H9 (cell line): ENCODE results near the gene C1orf122. TPM values are rescaled to one million over a fixed set of nuclear protein-coding genes. Genes with fewer than 3 reads are reported as not detected.

ENCODE experiments used
- DNase-seq: peaks from one replicate; pipeline ENCODE4 v3.0.0-alpha.2; 2017
- H2AFZ ChIP-seq: one replicate; pipeline ENCODE4 v1.6.1; 2013; ENCODE audit warnings: mild to moderate bottlenecking, low read length, control low read depth, moderate library complexity
- H2AK5ac ChIP-seq: 2 replicates; pipeline ENCODE4 v1.6.1; 2013; ENCODE audit warnings: low read length, control low read depth, mixed read lengths; ENCODE audit not compliant: insufficient read length
- H2BK120ac ChIP-seq: one replicate; pipeline ENCODE4 v1.6.1; 2013; ENCODE audit warnings: low read depth, mild to moderate bottlenecking, low read length, control low read depth, inconsistent platforms; ENCODE audit not compliant: poor library complexity, severe bottlenecking
- H2BK12ac ChIP-seq: 2 replicates; pipeline ENCODE4 v1.6.1; 2013; ENCODE audit warnings: low read length, control low read depth, mixed read lengths, low read depth; ENCODE audit not compliant: insufficient read length
- H2BK15ac ChIP-seq: 2 replicates; pipeline ENCODE4 v1.6.1; 2013; ENCODE audit warnings: low read depth, low read length, control low read depth
- H2BK20ac ChIP-seq: one replicate; pipeline ENCODE4 v1.6.1; 2013; ENCODE audit warnings: low read depth, mild to moderate bottlenecking, low read length, control low read depth, inconsistent platforms; ENCODE audit not compliant: poor library complexity, severe bottlenecking
- H2BK5ac ChIP-seq: 2 replicates; pipeline ENCODE4 v1.6.1; 2013; ENCODE audit warnings: low read length, control low read depth, mixed read lengths; ENCODE audit not compliant: insufficient read length
- H3K14ac ChIP-seq: 2 replicates; pipeline ENCODE4 v1.6.1; 2013; ENCODE audit warnings: low read length, control low read depth; ENCODE audit not compliant: insufficient read depth
- H3K18ac ChIP-seq: 2 replicates; pipeline ENCODE4 v1.6.1; 2013; ENCODE audit warnings: low read depth, mild to moderate bottlenecking, mixed read lengths, low read length, control low read depth; ENCODE audit not compliant: insufficient read length
- H3K23ac ChIP-seq: 2 replicates; pipeline ENCODE4 v1.6.1; 2013; ENCODE audit warnings: low read length, control low read depth, mixed read lengths, low read depth; ENCODE audit not compliant: insufficient read length
- H3K23me2 ChIP-seq: 2 replicates; pipeline ENCODE4 v1.6.1; 2013; ENCODE audit warnings: low read depth, mild to moderate bottlenecking, mixed read lengths, low read length, control low read depth; ENCODE audit not compliant: insufficient read length, poor library complexity, severe bottlenecking
- H3K27ac ChIP-seq: 2 replicates; pipeline ENCODE4 v1.5.1; 2013; ENCODE audit warnings: low read length, control low read depth, mixed read lengths, low read depth; ENCODE audit not compliant: insufficient read length
- H3K27me3 ChIP-seq: 2 replicates; pipeline ENCODE4 v1.6.1; 2013; ENCODE audit warnings: low read length, control low read depth, inconsistent platforms; ENCODE audit not compliant: insufficient read depth
- H3K4ac ChIP-seq: 2 replicates; pipeline ENCODE4 v1.6.1; 2013; ENCODE audit warnings: low read depth, mild to moderate bottlenecking, control low read depth, inconsistent platforms, low read length, moderate library complexity
- H3K4me1 ChIP-seq: 2 replicates; pipeline ENCODE4 v1.6.1; 2013; ENCODE audit warnings: low read length, control low read depth, inconsistent platforms; ENCODE audit not compliant: insufficient read depth
- H3K4me2 ChIP-seq: 2 replicates; pipeline ENCODE4 v1.6.1; 2013; ENCODE audit warnings: low read length, control low read depth, mixed read lengths; ENCODE audit not compliant: insufficient read length, insufficient read depth
- H3K56ac ChIP-seq: 2 replicates; pipeline ENCODE4 v1.6.1; 2013; ENCODE audit warnings: low read depth, mild to moderate bottlenecking, mixed read lengths, low read length, control low read depth; ENCODE audit not compliant: insufficient read length
- H3K79me1 ChIP-seq: 2 replicates; pipeline ENCODE4 v1.6.1; 2013; ENCODE audit warnings: low read depth, mild to moderate bottlenecking, moderate library complexity, low read length, control low read depth, inconsistent platforms; ENCODE audit not compliant: insufficient read depth, poor library complexity, severe bottlenecking
- H3K79me2 ChIP-seq: 2 replicates; pipeline ENCODE4 v1.6.1; 2013; ENCODE audit warnings: low read length, control low read depth, inconsistent platforms; ENCODE audit not compliant: insufficient read depth
- H3K9ac ChIP-seq: 2 replicates; pipeline ENCODE4 v1.6.1; 2013; ENCODE audit warnings: low read length, control low read depth, mixed read lengths; ENCODE audit not compliant: insufficient read length; ENCODE audit errors: extremely low read depth
- H3K9me3 ChIP-seq: one replicate; pipeline ENCODE4 v1.6.1; 2013; ENCODE audit warnings: low read depth, low read length, inconsistent platforms; ENCODE audit not compliant: control insufficient read depth
- H3T11ph ChIP-seq: one replicate; pipeline ENCODE4 v1.6.1; 2013; ENCODE audit warnings: mild to moderate bottlenecking, low read length, control low read depth, inconsistent platforms
- H4K20me1 ChIP-seq: one replicate; pipeline ENCODE4 v1.6.1; 2013; ENCODE audit not compliant: control insufficient read depth, insufficient read length, insufficient read depth
- H4K5ac ChIP-seq: 2 replicates; pipeline ENCODE4 v1.6.1; 2013; ENCODE audit warnings: low read depth, mild to moderate bottlenecking, mixed read lengths, low read length, control low read depth; ENCODE audit not compliant: insufficient read length
- H4K8ac ChIP-seq: replicated peaks from 2 replicates; pipeline ENCODE4 v1.6.1; 2013; ENCODE audit warnings: low read length, control low read depth, mixed read lengths, low read depth; ENCODE audit not compliant: insufficient read length
- H4K91ac ChIP-seq: 2 replicates; pipeline ENCODE4 v1.6.1; 2013; ENCODE audit warnings: low read depth, mild to moderate bottlenecking, moderate library complexity, mixed read lengths, low read length, control low read depth; ENCODE audit not compliant: insufficient read length
- H3K27ac Mint-ChIP-seq, 3 experiments: 2 replicates in 2 of 3; 3 replicates in 1 of 3; pipeline ENCODE4 v1.8.0; 2020 to 2021; ENCODE audit warnings: mixed read lengths in 3 of 3, mild to moderate bottlenecking in 1 of 3, moderate library complexity in 1 of 3
- H3K27me3 Mint-ChIP-seq: 2 replicates; pipeline ENCODE4 v1.8.0; 2021; ENCODE audit warnings: low read depth, mild to moderate bottlenecking, moderate library complexity, mixed read lengths
- H3K36me3 Mint-ChIP-seq, 3 experiments: 2 replicates in 2 of 3; 3 replicates in 1 of 3; pipeline ENCODE4 v1.8.0; 2020 to 2021; ENCODE audit warnings: low read depth in 3 of 3, mixed read lengths in 3 of 3; ENCODE audit not compliant: insufficient read depth in 1 of 3
- H3K4me1 Mint-ChIP-seq, 2 experiments: 2 replicates each; pipeline ENCODE4 v1.8.0; 2020; ENCODE audit warnings: mixed read lengths in 2 of 2
- H3K4me3 Mint-ChIP-seq, 2 experiments: 2 replicates in 1 of 2; 3 replicates in 1 of 2; pipeline ENCODE4 v1.8.0; 2020 to 2021; ENCODE audit warnings: mild to moderate bottlenecking in 2 of 2, mixed read lengths in 2 of 2, moderate library complexity in 1 of 2
- H3K9me3 Mint-ChIP-seq, 2 experiments: 2 replicates in 1 of 2; 3 replicates in 1 of 2; pipeline ENCODE4 v1.8.0; 2020; ENCODE audit warnings: mild to moderate bottlenecking in 2 of 2, mixed read lengths in 2 of 2, moderate library complexity in 1 of 2
- WGBS: extraction: QIAGEN DNeasy Blood & Tissue Kit; methylation state at CpG from one replicate; pipeline ENCODE4 v1.1.7; 2013; ENCODE audit warnings: missing lambda C conversion rate, low lambda C conversion rate, mixed read lengths; ENCODE audit not compliant: insufficient read length; ENCODE audit errors: extremely low coverage; 5-methylcytosine and 5-hydroxymethylcytosine counted together
- total RNA-seq: library from RNA; stranded (reverse); gene quantifications from 2 replicates; pipeline ENCODE4 v1.2.1, GENCODE V29; 2021
- TF ChIP-seq, protein P1 (sequence below): fragments of 200-600 bp; sonication (generic); conservative IDR thresholded peaks from 3 replicates; pipeline ENCODE4 v1.8.0; 2021; ENCODE audit warnings: antibody characterized with exemption, mild to moderate bottlenecking

The C1orf122 gene
- total RNA-seq, 1 experiment from 2014 or later = 59.3 TPM

GRCh38 chr1:37797750-37798345 lies 9.7 kb upstream of the C1orf122 start:
- Histone ChIP-seq H2AK5ac (no peak overlapping the region), H3K56ac (no peak overlapping the region), H3K27ac (no peak overlapping the region), H4K20me1 (no peaks in the 10 kb centered on the region), H3K27me3 (peaks cover 4% of the 10 kb centered on the region; the same call in 1 of the 2 replicates), H3K4ac (no peak overlapping the region), H3K23ac (no peak overlapping the region), H3T11ph (no peak overlapping the region), H4K8ac (no peak overlapping the region), H3K79me2 (no peaks in the 10 kb centered on the region), H3K23me2 (no peaks in the 10 kb centered on the region), H2BK20ac (no peak overlapping the region), H3K4me2 (no peak overlapping the region), H2AFZ (no peak overlapping the region), H2BK12ac (no peak overlapping the region), H3K18ac (no peak overlapping the region), H3K9ac (no peak overlapping the region), H2BK5ac (no peak overlapping the region), H3K14ac (no peak overlapping the region), H4K5ac (no peak overlapping the region), H3K4me1 (no peaks in the 10 kb centered on the region; the same call in 1 of the 2 replicates), H4K91ac (no peak overlapping the region), H3K9me3 (no peaks in the 10 kb centered on the region), H3K79me1 (no peaks in the 10 kb centered on the region), H2BK120ac (no peak overlapping the region), H2BK15ac (no peak overlapping the region)
- Mint-ChIP-seq H3K27ac (no peak overlapping the region), H3K36me3 (peaks cover 11 to 58% (median 30%) of the 10 kb centered on the region in 3 experiments), H3K4me1 (peaks cover 7 to 12% of the 10 kb centered on the region in 2 experiments), H3K9me3 (no peaks in the 10 kb centered on the region), H3K4me3 (no peak overlapping the region), H3K27me3 (peaks cover 14% of the 10 kb centered on the region)
- WGBS = no CpG with 5 or more reads among the region's 3 CpGs
- no peak for DNase-seq
- TF ChIP-seq, protein P1, sequence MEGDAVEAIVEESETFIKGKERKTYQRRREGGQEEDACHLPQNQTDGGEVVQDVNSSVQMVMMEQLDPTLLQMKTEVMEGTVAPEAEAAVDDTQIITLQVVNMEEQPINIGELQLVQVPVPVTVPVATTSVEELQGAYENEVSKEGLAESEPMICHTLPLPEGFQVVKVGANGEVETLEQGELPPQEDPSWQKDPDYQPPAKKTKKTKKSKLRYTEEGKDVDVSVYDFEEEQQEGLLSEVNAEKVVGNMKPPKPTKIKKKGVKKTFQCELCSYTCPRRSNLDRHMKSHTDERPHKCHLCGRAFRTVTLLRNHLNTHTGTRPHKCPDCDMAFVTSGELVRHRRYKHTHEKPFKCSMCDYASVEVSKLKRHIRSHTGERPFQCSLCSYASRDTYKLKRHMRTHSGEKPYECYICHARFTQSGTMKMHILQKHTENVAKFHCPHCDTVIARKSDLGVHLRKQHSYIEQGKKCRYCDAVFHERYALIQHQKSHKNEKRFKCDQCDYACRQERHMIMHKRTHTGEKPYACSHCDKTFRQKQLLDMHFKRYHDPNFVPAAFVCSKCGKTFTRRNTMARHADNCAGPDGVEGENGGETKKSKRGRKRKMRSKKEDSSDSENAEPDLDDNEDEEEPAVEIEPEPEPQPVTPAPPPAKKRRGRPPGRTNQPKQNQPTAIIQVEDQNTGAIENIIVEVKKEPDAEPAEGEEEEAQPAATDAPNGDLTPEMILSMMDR = no peak
